Mammary epithelial cell (primary cell): ENCODE data around the gene MFSD2B.

Experiments
- CTCF ChIP-seq, 2 donors: IDR thresholded peaks in 1 of 2; conservative IDR thresholded peaks in 1 of 2; 2 replicates each; pipeline ENCODE4 v1.5.1; 2011 to 2012; ENCODE audit warnings: inconsistent platforms in 2 of 2, low read length in 2 of 2, mild to moderate bottlenecking in 2 of 2, control low read depth in 1 of 2, low read depth in 1 of 2; ENCODE audit not compliant: insufficient read depth in 1 of 2; ENCODE audit errors: extremely low read depth in 1 of 2
- EZH2 ChIP-seq: IDR thresholded peaks from 2 replicates; pipeline ENCODE4 v1.6.1; 2012; ENCODE audit warnings: low read length, inconsistent platforms, borderline replicate concordance

- TF ChIP-seq CTCF (conservative IDR thresholded peaks at IDR 0.05 in 1 of 2, IDR thresholded peaks at IDR 0.05 in 1 of 2; ENCODE audit: extremely low read depth in 1 of 2, insufficient read depth in 1 of 2, low read depth in 1 of 2, low read length in 2 of 2) (no peak), EZH2 (no peak)
Measured at GRCh38 chr2:23967846-23968245, 42.0 kb upstream of the MFSD2B start.
